ENCODE results near the gene ATP2B1.

ATP2B1 gene

GRCh38 chr12:89651192-89651591 is 57.4 kb downstream of the ATP2B1 start:
- Histone ChIP-seq H3K9me3 (ENCODE audit: control insufficient read depth, low read length) (no peaks in the 10 kb centered on the region), H3K27me3 (replicated peaks; ENCODE audit: control insufficient read depth, insufficient read depth, low read length) (no peaks in the 10 kb centered on the region), H3K4me1 (ENCODE audit: control insufficient read depth, insufficient read depth, low read length) (peaks cover 17% of the 10 kb centered on the region), H3K36me3 (ENCODE audit: control insufficient read depth, insufficient read depth, low read length, severe bottlenecking) (peaks cover 13% of the 10 kb centered on the region), H3K9ac (ENCODE audit: low read length) (no peak overlapping the region), H3K4me3 (ENCODE audit: low read length) (no peak overlapping the region)
- no peak for DNase-seq (ENCODE audit: low read depth)

GRCh38 chr12:89650239-89650638 is 58.4 kb downstream of the ATP2B1 start:
- Histone ChIP-seq H3K4me1 (ENCODE audit: control insufficient read depth, insufficient read depth, low read length) (peaks cover 17% of the 10 kb centered on the region), H3K4me3 (ENCODE audit: low read length) (no peak overlapping the region), H3K27me3 (replicated peaks; ENCODE audit: control insufficient read depth, insufficient read depth, low read length) (no peaks in the 10 kb centered on the region), H3K9ac (ENCODE audit: low read length) (no peak overlapping the region), H3K9me3 (ENCODE audit: control insufficient read depth, low read length) (no peaks in the 10 kb centered on the region), H3K36me3 (ENCODE audit: control insufficient read depth, insufficient read depth, low read length, severe bottlenecking) (peaks cover 8% of the 10 kb centered on the region)
- DNase-seq (ENCODE audit: low read depth): no peak

- Histone ChIP-seq H3K9me3 (ENCODE audit: control insufficient read depth, low read length) (no peaks in the 10 kb centered on the region), H3K36me3 (ENCODE audit: control insufficient read depth, insufficient read depth, low read length, severe bottlenecking) (peaks cover 8% of the 10 kb centered on the region)
Observed at GRCh38 chr12:89649820-89650219, 58.8 kb downstream of the ATP2B1 start.

GRCh38 chr12:89649139-89649538 is 59.5 kb downstream of the ATP2B1 start:
- Histone ChIP-seq H3K27me3 (replicated peaks; ENCODE audit: control insufficient read depth, insufficient read depth, low read length) (no peaks in the 10 kb centered on the region), H3K9ac (ENCODE audit: low read length) (no peak overlapping the region), H3K4me1 (ENCODE audit: control insufficient read depth, insufficient read depth, low read length) (peaks cover 17% of the 10 kb centered on the region), H3K36me3 (ENCODE audit: control insufficient read depth, insufficient read depth, low read length, severe bottlenecking) (peaks cover 8% of the 10 kb centered on the region), H3K4me3 (ENCODE audit: low read length) (no peak overlapping the region), H3K9me3 (ENCODE audit: control insufficient read depth, low read length) (no peaks in the 10 kb centered on the region)
- DNase-seq (ENCODE audit: low read depth): no peak

More at GRCh38 chr12:89649820-89650219, 58.8 kb downstream of the ATP2B1 start:
- Histone ChIP-seq H3K27me3 (replicated peaks; ENCODE audit: control insufficient read depth, insufficient read depth, low read length) (no peaks in the 10 kb centered on the region), H3K9ac (ENCODE audit: low read length) (no peak overlapping the region), H3K4me3 (ENCODE audit: low read length) (no peak overlapping the region), H3K4me1 (ENCODE audit: control insufficient read depth, insufficient read depth, low read length) (peaks cover 17% of the 10 kb centered on the region)
- no peak for DNase-seq (ENCODE audit: low read depth)

GRCh38 chr12:89648211-89648930 is 60.3 kb downstream of the ATP2B1 start:
- H3K9me3 ChIP-seq (ENCODE audit: control insufficient read depth, low read length): no peaks in the 10 kb centered on the region

GRCh38 chr12:89645434-89645833 is 63.2 kb downstream of the ATP2B1 start:
- peaks cover 25% of the 10 kb centered on the region for H3K36me3 ChIP-seq (ENCODE audit: control insufficient read depth, insufficient read depth, low read length, severe bottlenecking)
- H3K9ac ChIP-seq (ENCODE audit: low read length): no peak overlapping the region
- no peak for DNase-seq (ENCODE audit: low read depth)
- H3K4me3 ChIP-seq (ENCODE audit: low read length): no peak overlapping the region
- no peaks in the 10 kb centered on the region for H3K27me3 ChIP-seq (replicated peaks; ENCODE audit: control insufficient read depth, insufficient read depth, low read length)
- H3K4me1 ChIP-seq (ENCODE audit: control insufficient read depth, insufficient read depth, low read length): peaks cover 17% of the 10 kb centered on the region
- H3K9me3 ChIP-seq (ENCODE audit: control insufficient read depth, low read length): no peaks in the 10 kb centered on the region

More at GRCh38 chr12:89648211-89648930, 60.3 kb downstream of the ATP2B1 start:
- H3K36me3 ChIP-seq (ENCODE audit: control insufficient read depth, insufficient read depth, low read length, severe bottlenecking): peaks cover 8% of the 10 kb centered on the region
- no peaks in the 10 kb centered on the region for H3K27me3 ChIP-seq (replicated peaks; ENCODE audit: control insufficient read depth, insufficient read depth, low read length)
- H3K4me3 ChIP-seq (ENCODE audit: low read length): peak overlapping the region; percentile 32
- H3K4me1 ChIP-seq (ENCODE audit: control insufficient read depth, insufficient read depth, low read length): peaks cover 17% of the 10 kb centered on the region
- no peak for DNase-seq (ENCODE audit: low read depth)
- no peak overlapping the region for H3K9ac ChIP-seq (ENCODE audit: low read length)

GRCh38 chr12:89642959-89643358 is 65.7 kb downstream of the ATP2B1 start:
- Histone ChIP-seq H3K9ac (ENCODE audit: low read length) (no peak overlapping the region), H3K4me1 (ENCODE audit: control insufficient read depth, insufficient read depth, low read length) (peaks cover 7% of the 10 kb centered on the region), H3K36me3 (ENCODE audit: control insufficient read depth, insufficient read depth, low read length, severe bottlenecking) (peaks cover 20% of the 10 kb centered on the region), H3K4me3 (ENCODE audit: low read length) (no peak overlapping the region), H3K27me3 (replicated peaks; ENCODE audit: control insufficient read depth, insufficient read depth, low read length) (no peaks in the 10 kb centered on the region), H3K9me3 (ENCODE audit: control insufficient read depth, low read length) (no peaks in the 10 kb centered on the region)
- no peak for DNase-seq (ENCODE audit: low read depth)

- Histone ChIP-seq H3K36me3 (ENCODE audit: control insufficient read depth, insufficient read depth, low read length, severe bottlenecking) (peaks cover 27% of the 10 kb centered on the region), H3K4me1 (ENCODE audit: control insufficient read depth, insufficient read depth, low read length) (peaks cover 4% of the 10 kb centered on the region), H3K27me3 (replicated peaks; ENCODE audit: control insufficient read depth, insufficient read depth, low read length) (no peaks in the 10 kb centered on the region), H3K9ac (ENCODE audit: low read length) (no peak overlapping the region), H3K4me3 (ENCODE audit: low read length) (no peak overlapping the region), H3K9me3 (ENCODE audit: control insufficient read depth, low read length) (no peaks in the 10 kb centered on the region)
- DNase-seq (ENCODE audit: low read depth): peak; percentile 1
Observed at GRCh38 chr12:89636776-89637160, 71.9 kb downstream of the ATP2B1 start.

GRCh38 chr12:89636052-89636775 is 72.4 kb downstream of the ATP2B1 start:
- no peak overlapping the region for H3K9ac ChIP-seq (ENCODE audit: low read length)
- H3K4me3 ChIP-seq (ENCODE audit: low read length): no peak overlapping the region
- peaks cover 28% of the 10 kb centered on the region for H3K36me3 ChIP-seq (ENCODE audit: control insufficient read depth, insufficient read depth, low read length, severe bottlenecking)
- no peaks in the 10 kb centered on the region for H3K27me3 ChIP-seq (replicated peaks; ENCODE audit: control insufficient read depth, insufficient read depth, low read length)
- DNase-seq (ENCODE audit: low read depth): peak; percentile 33
- no peaks in the 10 kb centered on the region for H3K9me3 ChIP-seq (ENCODE audit: control insufficient read depth, low read length)
- H3K4me1 ChIP-seq (ENCODE audit: control insufficient read depth, insufficient read depth, low read length): peaks cover 4% of the 10 kb centered on the region

- H3K36me3 ChIP-seq (ENCODE audit: control insufficient read depth, insufficient read depth, low read length, severe bottlenecking): peaks cover 31% of the 10 kb centered on the region
- no peak for DNase-seq (ENCODE audit: low read depth)
- no peaks in the 10 kb centered on the region for H3K27me3 ChIP-seq (replicated peaks; ENCODE audit: control insufficient read depth, insufficient read depth, low read length)
Observed at GRCh38 chr12:89634508-89634907, 74.1 kb downstream of the ATP2B1 start.

GRCh38 chr12:89632778-89633177 is 75.9 kb downstream of the ATP2B1 start:
- Histone ChIP-seq H3K36me3 (ENCODE audit: control insufficient read depth, insufficient read depth, low read length, severe bottlenecking) (peaks cover 41% of the 10 kb centered on the region), H3K4me3 (ENCODE audit: low read length) (no peak overlapping the region), H3K4me1 (ENCODE audit: control insufficient read depth, insufficient read depth, low read length) (peaks cover 4% of the 10 kb centered on the region), H3K27me3 (replicated peaks; ENCODE audit: control insufficient read depth, insufficient read depth, low read length) (no peaks in the 10 kb centered on the region), H3K9me3 (ENCODE audit: control insufficient read depth, low read length) (no peaks in the 10 kb centered on the region), H3K9ac (ENCODE audit: low read length) (no peak overlapping the region)
- no peak for DNase-seq (ENCODE audit: low read depth)

More at GRCh38 chr12:89634508-89634907, 74.1 kb downstream of the ATP2B1 start:
- H3K4me1 ChIP-seq (ENCODE audit: control insufficient read depth, insufficient read depth, low read length): peaks cover 4% of the 10 kb centered on the region
- H3K9me3 ChIP-seq (ENCODE audit: control insufficient read depth, low read length): no peaks in the 10 kb centered on the region
- H3K9ac ChIP-seq (ENCODE audit: low read length): no peak overlapping the region
- H3K4me3 ChIP-seq (ENCODE audit: low read length): no peak overlapping the region

Data from adipocyte (in vitro differentiated cells).